ENCODE results near the gene ATP6AP1.

GRCh38 chrX:154408659-154409221 is 19.7 kb upstream of the ATP6AP1 start:
- TF ChIP-seq, protein P1, sequence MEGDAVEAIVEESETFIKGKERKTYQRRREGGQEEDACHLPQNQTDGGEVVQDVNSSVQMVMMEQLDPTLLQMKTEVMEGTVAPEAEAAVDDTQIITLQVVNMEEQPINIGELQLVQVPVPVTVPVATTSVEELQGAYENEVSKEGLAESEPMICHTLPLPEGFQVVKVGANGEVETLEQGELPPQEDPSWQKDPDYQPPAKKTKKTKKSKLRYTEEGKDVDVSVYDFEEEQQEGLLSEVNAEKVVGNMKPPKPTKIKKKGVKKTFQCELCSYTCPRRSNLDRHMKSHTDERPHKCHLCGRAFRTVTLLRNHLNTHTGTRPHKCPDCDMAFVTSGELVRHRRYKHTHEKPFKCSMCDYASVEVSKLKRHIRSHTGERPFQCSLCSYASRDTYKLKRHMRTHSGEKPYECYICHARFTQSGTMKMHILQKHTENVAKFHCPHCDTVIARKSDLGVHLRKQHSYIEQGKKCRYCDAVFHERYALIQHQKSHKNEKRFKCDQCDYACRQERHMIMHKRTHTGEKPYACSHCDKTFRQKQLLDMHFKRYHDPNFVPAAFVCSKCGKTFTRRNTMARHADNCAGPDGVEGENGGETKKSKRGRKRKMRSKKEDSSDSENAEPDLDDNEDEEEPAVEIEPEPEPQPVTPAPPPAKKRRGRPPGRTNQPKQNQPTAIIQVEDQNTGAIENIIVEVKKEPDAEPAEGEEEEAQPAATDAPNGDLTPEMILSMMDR (IDR thresholded peaks at IDR 0.05), result no peak
- no peak for TF ChIP-seq POLR2A (IDR thresholded peaks at IDR 0.05)

Data from testis (tissue), 2 donors.